ENCODE data around the gene FOXK2. TPM values are rescaled to one million over a fixed set of nuclear protein-coding genes. Genes with fewer than 3 reads are reported as not detected.

FOXK2 gene
- total RNA-seq, 1 experiment from 2014 or later: 57.7 TPM

- TF ChIP-seq JAZF1 (CRISPR knock-in tag; IDR thresholded peaks at IDR 0.05) (no peak), NFYB (CRISPR knock-in tag; conservative IDR thresholded peaks at IDR 0.05; ENCODE audit: low read depth) (no peak), ARID4B (CRISPR knock-in tag; IDR thresholded peaks at IDR 0.05; ENCODE audit: borderline replicate concordance) (peak; percentile 67; the same call in 1 of the 2 replicates), IRF1 (CRISPR knock-in tag; IDR thresholded peaks at IDR 0.05) (peak; percentile 57; the same call in 1 of the 2 replicates), AR (CRISPR knock-in tag; IDR thresholded peaks at IDR 0.05) (no peak), TCF7 (CRISPR knock-in tag; IDR thresholded peaks at IDR 0.05; ENCODE audit: low read depth) (no peak), CTCF (IDR thresholded peaks at IDR 0.05) (no peak), GABPB1 (CRISPR knock-in tag; IDR thresholded peaks at IDR 0.05) (peak; percentile 68; the same call in 1 of the 2 replicates)
Measured at GRCh38 chr17:82648165-82648668, 128.7 kb downstream of the FOXK2 start, which contains the start of gene WDR45B (continued).

- Mint-ChIP-seq H3K36me3 (peaks cover 6% of the 10 kb centered on the region), H3K27ac (no peak overlapping the region), H3K27me3 (ENCODE audit: low read depth) (peaks cover 8% of the 10 kb centered on the region), H3K4me3 (peak overlapping the region; percentile 59), H3K9me3 (no peaks in the 10 kb centered on the region), H3K4me1 (peaks cover 17% of the 10 kb centered on the region)
- ATAC-seq: peak; percentile 17
- peak; percentile 57 for DNase-seq (ENCODE audit: low spot score)
- TF ChIP-seq RORB (CRISPR knock-in tag; IDR thresholded peaks at IDR 0.05) (no peak), TEAD1 (CRISPR knock-in tag; IDR thresholded peaks at IDR 0.05) (no peak), JAZF1 (CRISPR knock-in tag; IDR thresholded peaks at IDR 0.05) (no peak), ZMAT4 (CRISPR knock-in tag; IDR thresholded peaks at IDR 0.05) (no peak), ZBTB43 (CRISPR knock-in tag; IDR thresholded peaks at IDR 0.05) (no peak), ZNF396 (CRISPR knock-in tag; IDR thresholded peaks at IDR 0.05; ENCODE audit: borderline replicate concordance) (no peak), FOXP1 (CRISPR knock-in tag; IDR thresholded peaks at IDR 0.05; ENCODE audit: borderline replicate concordance) (no peak), ZNF263 (CRISPR knock-in tag; IDR thresholded peaks at IDR 0.05; ENCODE audit: low read depth) (no peak), CBFB (CRISPR knock-in tag; IDR thresholded peaks at IDR 0.05; ENCODE audit: low read depth) (no peak), ESRRA (CRISPR knock-in tag; IDR thresholded peaks at IDR 0.05; ENCODE audit: borderline replicate concordance) (no peak)
- POLR2A ChIA-PET: no interaction called here
- CTCF ChIA-PET: no interaction called here
Measured at GRCh38 chr17:82648742-82649331, 129.3 kb downstream of the FOXK2 start.

Data from WTC11 (cell line).